EH (cell line): Measurements from ENCODE around the gene DSCAML1.

Experiments
- DNase-seq: peaks from one replicate; pipeline ENCODE4 v3.0.0-alpha.2; 2015; ENCODE audit warnings: low read depth

Gene DSCAML1

GRCh38 chr11:117492578-117493251 lies 304.3 kb downstream of the DSCAML1 start:
- DNase-seq, result no peak

GRCh38 chr11:117490911-117491310 lies 306.1 kb downstream of the DSCAML1 start:
- DNase-seq, result no peak

DNA sequence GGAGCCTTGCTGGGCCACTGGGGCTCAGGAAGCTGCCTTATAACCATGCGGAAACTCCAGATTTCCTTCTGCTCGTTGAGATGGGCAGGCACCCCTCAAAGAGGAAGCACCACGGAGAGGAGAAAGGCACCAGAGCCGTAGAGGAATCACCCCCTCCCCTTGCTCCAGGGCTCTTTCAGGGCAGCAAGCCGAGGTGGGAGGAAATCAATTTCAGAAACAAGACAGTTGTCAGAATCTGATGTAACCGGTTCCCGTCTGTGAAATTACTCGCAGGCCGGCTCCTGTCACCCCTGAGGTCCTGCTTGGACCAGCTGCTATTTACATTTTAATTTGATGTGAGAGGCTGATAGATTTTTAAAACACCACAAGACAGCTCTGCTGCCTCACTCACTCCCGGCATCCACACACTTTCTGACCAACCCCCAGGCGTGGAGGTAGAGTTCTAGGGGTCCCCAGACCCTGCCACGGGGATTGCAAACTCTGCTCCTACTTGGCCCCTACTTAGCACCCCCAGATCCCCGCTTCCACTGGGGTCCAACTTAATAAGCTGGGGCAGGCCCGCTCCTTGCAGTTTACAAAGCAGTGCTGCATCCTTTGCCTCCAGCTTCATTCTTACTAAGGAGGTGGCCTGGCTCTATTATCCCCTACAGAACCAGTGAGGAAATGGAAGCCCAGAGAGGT lies 306.9 kb downstream of the DSCAML1 start:
- DNase-seq, result no peak

- no peak for DNase-seq
These were observed 307.7 kb downstream of the DSCAML1 start for GRCh38 chr11:117488996-117489952.

DNA sequence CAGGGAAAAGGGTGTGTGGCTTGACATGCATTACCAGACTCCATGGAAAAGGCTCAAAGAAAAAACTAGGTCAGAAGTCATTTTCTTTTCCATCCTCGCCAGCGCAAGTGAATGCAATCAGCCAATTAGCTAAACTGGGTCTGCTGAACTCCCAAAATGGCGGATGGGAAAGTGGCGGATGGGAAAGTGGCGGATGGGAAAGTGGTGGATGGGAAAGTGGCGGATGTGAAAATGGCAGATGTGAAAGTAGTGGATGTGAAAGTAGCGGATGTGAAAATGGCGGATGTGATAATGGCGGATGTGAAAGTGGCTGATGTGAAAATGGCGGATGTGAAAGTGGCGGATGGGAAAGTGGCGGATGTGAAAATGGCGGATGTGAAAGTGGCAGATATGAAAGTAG lies 311.0 kb downstream of the DSCAML1 start:
- no peak for DNase-seq

GRCh38 chr11:117484156-117484555 lies 312.9 kb downstream of the DSCAML1 start:
- no peak for DNase-seq

GRCh38 chr11:117483372-117483771 lies 313.6 kb downstream of the DSCAML1 start:
- DNase-seq, result no peak

DNA sequence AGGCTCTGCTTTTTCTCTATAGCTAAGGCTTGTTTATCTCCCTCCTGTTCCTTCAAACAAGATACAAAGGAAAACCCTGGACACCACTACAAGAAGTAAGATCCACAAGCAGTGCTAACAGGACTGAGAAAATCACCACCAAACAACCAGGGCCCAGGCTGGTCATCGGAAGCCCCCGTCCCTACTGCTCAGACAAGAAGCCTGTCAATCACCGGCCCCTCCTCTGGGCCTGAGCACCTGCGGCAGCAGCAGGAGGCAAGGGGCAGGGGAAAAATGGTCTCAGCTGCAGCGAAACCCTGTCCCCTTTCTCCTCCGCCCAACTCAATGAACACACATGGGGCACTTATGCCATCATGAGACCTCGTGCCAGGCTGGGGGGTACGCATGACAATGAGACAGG lies 314.1 kb downstream of the DSCAML1 start:
- DNase-seq, result no peak

- DNase-seq, result no peak
These were observed 315.1 kb downstream of the DSCAML1 start for GRCh38 chr11:117481885-117482284.

DNA sequence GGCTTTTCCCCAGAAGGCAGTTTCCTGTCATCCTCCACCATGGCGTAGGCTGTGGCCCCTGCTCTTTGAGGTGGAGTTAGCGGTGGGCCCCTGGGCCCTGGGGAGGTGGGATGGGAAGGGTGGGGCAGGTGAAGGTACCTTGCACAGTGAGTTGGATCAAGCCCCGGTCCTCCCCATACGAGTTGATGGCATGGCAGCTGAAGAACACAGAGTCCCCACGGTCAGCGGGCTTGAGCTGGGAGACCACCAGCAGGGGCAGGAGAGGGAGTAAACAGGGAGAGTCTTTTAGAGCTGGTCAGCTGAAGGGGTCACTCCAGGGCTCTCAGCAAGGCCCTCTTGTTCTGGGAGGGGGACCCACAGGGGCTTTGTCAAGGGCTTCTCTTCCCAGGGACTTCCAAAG lies 316.0 kb downstream of the DSCAML1 start:
- no peak for DNase-seq

DNA sequence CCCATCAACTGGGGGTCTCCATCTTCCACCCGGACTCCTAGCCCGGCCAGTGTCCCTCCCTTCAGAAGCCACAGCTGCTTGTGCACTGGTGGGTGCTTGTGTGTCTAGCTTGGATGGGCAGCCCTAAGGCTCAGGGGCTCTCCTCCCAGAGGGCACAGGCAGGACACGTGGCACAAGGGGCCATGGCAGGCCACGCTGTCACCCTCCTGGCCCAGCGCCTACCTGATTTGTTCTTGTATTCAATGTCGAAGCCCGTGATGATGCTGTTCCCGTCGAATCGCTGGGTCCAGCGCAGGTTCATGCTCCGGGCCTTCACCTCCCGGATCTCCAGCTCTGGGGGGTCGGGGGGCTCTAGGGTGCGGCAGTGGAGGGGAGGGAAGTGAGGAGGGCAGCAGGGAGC lies 316.8 kb downstream of the DSCAML1 start:
- no peak for DNase-seq

DNA sequence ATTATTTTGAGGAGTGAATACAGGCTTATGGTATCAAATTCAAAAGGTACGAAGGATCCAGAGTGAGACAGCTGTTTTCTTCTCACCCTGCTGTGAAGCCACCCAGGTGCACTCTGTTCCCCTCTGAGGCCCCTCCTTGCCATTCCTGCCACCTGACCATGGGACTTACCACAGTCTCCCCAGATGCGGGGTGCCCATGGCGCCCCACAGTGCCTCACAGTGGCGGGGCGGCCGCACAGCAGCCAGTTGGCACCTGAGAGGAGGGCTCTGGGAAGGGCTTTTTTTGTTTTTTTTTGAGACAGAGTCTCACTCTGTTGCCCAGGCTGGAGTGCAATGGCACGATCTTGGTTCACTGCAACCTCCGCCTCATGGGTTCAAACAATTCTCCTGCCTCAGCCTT lies 317.6 kb downstream of the DSCAML1 start:
- no peak for DNase-seq

DNA sequence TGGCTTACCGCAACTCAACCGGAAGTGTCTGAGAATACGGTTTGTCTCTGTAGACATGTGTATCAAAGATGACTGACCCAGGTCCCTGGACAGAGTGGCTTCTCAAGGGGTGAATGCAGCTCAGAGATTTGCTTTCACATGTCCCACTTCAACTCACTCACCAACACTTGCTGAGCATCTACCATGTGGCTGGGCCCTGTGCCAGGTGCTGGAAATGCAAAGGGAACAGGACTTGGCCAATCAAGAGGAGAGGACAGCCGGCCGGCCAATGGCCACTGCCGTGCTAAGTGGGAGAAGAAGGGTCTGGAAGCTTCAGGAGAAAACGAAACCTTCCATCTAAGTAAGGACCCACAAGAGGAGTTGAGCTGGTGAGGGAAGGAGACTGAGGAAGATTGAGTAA lies 318.1 kb downstream of the DSCAML1 start:
- no peak for DNase-seq

DNA sequence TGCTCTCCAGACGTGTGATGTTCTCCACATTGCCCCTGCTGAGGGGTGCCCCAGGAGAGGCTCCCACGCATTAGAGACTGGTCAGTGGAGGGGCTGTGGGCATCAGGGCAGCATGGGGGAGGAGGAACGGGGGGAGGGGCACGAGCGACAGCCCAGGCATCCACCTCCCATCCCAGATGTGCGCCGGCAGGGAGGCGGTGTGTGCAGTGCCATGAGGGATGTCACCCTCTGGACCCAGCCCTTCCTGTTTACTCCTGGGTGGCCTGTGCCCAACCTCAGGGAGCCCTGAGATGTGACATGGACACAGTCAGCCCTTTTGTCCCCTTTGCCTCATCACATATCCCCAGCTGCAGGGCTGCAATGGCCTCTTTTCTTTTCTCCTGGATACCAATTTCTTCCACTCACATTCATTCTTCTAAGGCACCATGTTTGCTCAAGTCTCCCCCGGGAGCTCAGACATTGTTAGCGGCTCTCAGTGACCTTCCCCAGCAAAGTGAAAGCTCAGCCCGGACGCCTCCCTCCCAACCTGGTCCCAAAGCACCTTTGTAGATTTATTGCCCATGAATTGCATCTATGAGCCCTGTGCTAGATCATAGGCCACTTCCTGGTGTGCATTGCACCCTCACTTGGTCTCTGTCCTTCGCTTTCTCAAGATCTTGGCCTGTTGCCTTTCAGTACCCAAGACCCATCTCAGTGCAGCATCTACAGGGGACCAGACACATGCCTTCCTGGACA lies 318.7 kb downstream of the DSCAML1 start:
- DNase-seq, result no peak

- no peak for DNase-seq
These were observed 319.3 kb downstream of the DSCAML1 start for GRCh38 chr11:117477721-117478120.

DNA sequence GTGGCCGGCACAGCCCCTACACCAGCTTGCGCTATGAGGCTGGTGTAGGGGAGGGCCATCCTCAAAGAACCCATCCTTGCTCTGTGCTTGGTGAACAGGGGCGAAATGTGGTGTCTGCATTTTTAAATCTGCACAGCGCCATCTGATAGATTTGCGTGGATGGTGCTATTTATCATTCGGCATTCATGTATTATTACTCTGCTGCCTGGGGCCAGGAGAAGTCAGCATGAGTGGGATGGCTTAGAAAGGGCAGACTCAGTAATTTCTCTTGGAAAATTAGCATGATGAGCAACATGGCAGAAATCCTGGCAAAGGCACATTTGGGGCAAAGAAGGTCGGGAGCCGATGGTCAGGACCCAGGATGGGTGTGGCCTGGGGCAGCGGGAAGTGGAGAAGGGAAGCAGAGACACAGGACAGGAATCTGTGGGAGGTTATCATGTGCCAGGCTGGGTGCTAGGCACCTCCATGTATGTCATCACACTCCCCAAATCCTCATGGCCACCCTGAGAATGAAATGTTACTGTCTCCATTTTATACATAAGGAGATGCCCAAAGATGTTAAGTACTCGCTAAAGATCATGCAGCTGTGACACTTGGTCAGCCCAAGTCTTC lies 320.4 kb downstream of the DSCAML1 start:
- no peak for DNase-seq

GRCh38 chr11:117475716-117476530 lies 321.1 kb downstream of the DSCAML1 start:
- no peak for DNase-seq

DNA sequence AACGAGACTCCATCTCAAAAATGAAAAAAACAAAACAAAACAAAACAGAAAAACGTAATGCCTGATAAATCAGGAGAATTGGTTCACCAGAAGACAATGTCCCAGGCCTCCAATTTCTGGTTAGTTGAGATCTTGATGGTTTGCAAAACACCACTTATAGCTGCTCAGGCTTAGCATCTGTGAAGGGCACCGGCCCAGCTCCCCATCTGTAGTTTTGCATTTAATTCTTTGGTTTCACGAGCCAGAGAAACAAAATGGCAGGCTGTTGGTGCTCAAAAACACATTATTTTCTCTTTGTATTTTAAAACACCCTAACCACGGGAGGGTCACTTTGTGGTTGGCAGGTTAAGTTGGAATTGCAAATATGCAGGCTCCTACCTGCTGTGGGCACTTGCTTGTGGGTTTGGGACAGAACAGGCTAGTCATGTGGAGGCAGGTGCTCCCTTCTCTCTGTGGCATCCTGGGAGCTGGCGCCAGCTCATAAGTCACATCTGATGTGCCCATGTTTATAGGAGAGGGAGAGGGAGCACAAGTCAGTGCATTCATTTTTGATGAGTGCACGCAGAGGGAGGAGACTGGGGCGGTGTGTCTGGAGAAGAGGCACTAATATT lies 323.4 kb downstream of the DSCAML1 start:
- no peak for DNase-seq

- DNase-seq, result no peak
These were observed 325.2 kb downstream of the DSCAML1 start for GRCh38 chr11:117471776-117472175.

- DNase-seq, result no peak
These were observed 326.4 kb downstream of the DSCAML1 start for GRCh38 chr11:117470576-117470975.
